AG09309 (cell line): ENCODE data around the gene HIKESHI.
"Not testable (repeated sequence)": the region's sequence is repeated elsewhere in the genome, so short reads cannot be mapped to it uniquely, and the experiment has no call there.

Experiments used
- DNase-seq: peaks from one replicate; pipeline ENCODE4 v3.0.0-alpha.2; 2010; ENCODE audit warnings: low read depth
- H3K4me3 ChIP-seq: 2 replicates; pipeline ENCODE4 v1.5.1; 2011; ENCODE audit warnings: mild to moderate bottlenecking, low read depth, low read length, moderate library complexity; ENCODE audit not compliant: control insufficient read depth
- TF ChIP-seq, protein P1 (sequence below): IDR thresholded peaks from 2 replicates; pipeline ENCODE4 v1.5.1; 2011; ENCODE audit warnings: mild to moderate bottlenecking, low read depth, low read length, inconsistent platforms; ENCODE audit not compliant: insufficient read depth, control insufficient read depth; ENCODE audit errors: missing control alignments

HIKESHI gene

DNA sequence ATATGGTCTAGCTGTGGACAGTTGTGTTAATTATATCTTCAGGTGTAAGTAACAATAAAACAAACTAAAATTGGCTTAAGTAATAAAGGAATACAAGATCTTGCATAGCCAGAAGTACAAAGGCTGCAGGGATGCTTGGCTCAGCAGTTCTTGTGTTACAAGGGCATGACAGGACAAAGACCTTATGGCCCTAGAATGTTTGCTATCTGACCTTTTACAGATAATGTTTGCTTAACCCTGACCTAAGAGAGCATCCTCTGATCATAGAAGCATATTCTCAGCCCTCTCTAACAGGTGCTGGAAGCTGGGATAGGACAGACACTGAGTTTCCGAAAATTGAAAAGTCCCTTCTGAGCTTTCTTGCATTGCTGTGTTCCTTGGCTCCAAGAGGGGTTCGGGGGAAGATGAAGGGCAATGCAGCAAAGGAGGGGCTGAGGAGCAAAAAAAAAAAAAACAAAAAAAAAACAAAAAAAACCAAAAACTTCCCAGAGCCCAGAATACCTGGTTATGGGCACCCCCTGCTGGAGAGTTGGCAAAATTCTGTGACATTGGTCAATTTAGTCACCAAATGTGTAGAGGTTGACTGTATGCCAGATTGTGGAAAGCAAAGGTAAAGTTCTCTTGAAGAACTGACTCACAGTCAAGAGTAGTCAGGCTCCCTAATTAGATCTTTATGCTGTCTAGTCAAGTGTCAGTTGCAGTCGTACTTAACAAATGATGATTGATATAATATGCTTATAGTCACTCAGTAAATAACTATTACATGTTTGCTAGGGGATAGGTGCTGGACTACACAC, 10.4 kb upstream of the HIKESHI start:
- H3K4me3 ChIP-seq = no peak overlapping the region
- peak; percentile 13 for DNase-seq
- TF ChIP-seq, protein P1, sequence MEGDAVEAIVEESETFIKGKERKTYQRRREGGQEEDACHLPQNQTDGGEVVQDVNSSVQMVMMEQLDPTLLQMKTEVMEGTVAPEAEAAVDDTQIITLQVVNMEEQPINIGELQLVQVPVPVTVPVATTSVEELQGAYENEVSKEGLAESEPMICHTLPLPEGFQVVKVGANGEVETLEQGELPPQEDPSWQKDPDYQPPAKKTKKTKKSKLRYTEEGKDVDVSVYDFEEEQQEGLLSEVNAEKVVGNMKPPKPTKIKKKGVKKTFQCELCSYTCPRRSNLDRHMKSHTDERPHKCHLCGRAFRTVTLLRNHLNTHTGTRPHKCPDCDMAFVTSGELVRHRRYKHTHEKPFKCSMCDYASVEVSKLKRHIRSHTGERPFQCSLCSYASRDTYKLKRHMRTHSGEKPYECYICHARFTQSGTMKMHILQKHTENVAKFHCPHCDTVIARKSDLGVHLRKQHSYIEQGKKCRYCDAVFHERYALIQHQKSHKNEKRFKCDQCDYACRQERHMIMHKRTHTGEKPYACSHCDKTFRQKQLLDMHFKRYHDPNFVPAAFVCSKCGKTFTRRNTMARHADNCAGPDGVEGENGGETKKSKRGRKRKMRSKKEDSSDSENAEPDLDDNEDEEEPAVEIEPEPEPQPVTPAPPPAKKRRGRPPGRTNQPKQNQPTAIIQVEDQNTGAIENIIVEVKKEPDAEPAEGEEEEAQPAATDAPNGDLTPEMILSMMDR = peak; percentile 71

GRCh38 chr11:86292912-86293616, 9.0 kb upstream of the HIKESHI start:
- H3K4me3 ChIP-seq = no peak overlapping the region
- TF ChIP-seq, protein P1 = no peak
- DNase-seq = no peak

DNA sequence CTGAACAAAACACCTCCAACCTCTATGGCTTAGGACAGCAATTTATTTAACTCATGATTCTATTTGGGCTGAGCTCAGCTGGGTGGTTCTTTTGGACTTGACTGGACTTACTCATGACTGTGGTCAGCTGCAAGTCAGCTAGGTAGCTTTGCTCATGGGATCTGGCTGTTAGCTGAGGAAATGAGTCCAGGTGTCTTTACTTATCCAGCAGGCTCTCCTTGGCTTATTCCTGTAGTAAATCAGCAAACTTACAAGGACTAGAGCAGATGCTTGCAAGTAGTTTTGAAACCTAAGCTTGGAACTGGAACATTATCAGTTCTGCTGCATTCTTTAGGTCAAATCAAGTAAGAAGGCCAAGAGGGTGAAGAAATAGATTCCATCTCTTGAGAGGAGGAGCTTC, 8.0 kb upstream of the HIKESHI start:
- no peak overlapping the region for H3K4me3 ChIP-seq
- TF ChIP-seq, protein P1 = no peak
- no peak for DNase-seq

GRCh38 chr11:86301742-86302091, 323 bp upstream of the HIKESHI start:
- TF ChIP-seq, protein P1 = no peak
- no peak for DNase-seq
- H3K4me3 ChIP-seq = peak overlapping the region; percentile 97; the same call in 1 of the 2 replicates

- peak overlapping the region; percentile 97 for H3K4me3 ChIP-seq
- TF ChIP-seq, protein P1 = no peak
- DNase-seq = no peak
These were observed 1.2 kb downstream of the HIKESHI start for GRCh38 chr11:86303257-86303656.

DNA sequence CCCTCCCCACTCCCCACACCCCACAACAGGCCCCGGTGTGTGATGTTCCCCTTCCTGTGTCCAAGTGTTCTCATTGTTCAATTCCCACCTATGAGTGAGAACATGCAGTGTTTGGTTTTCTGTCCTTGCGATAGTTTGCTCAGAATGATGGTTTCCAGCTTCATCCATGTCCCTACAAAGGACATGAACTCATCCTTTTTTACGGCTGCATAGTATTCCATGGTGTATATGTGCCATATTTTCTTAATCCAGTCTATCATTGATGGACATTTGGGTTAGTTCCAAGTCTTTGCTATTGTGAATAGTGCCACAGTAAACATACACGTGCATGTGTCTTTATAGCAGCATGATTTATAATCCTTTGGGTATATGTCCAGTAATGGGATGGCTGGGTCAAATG, 6.7 kb downstream of the HIKESHI start:
- DNase-seq, H3K4me3 ChIP-seq: not testable (repeated sequence)

GRCh38 chr11:86313793-86314192, 11.8 kb downstream of the HIKESHI start:
- no peak overlapping the region for H3K4me3 ChIP-seq
- TF ChIP-seq, protein P1 = no peak
- no peak for DNase-seq
